Activated CD4-positive, alpha-beta T cell treated with anti-CD3 and anti-CD28 coated beads for 36 hours (primary cell): Measurements from ENCODE around the gene WNK1. TPM values are rescaled to one million over a fixed set of nuclear protein-coding genes. Genes with fewer than 3 reads are reported as not detected.
"Not testable (repeated sequence)": the region's sequence is repeated elsewhere in the genome, so short reads cannot be mapped to it uniquely, and the experiment has no call there.

Experiments used
- ATAC-seq: fragments of 200-7000 bp; cut with Tn5 transposase; one replicate; pipeline ENCODE4 v1.10.0; 2021; ENCODE audit warnings: mild to moderate bottlenecking, moderate library complexity
- CTCF ChIA-PET: fragments of 350-600 bp; sonication (Branson Sonifier 250); formaldehyde crosslinking; loops from one replicate; lab custom pipeline; 2021; ENCODE audit warnings: antibody characterized with exemption; lab: Charles Lee
- POLR2A ChIA-PET: fragments of 350-600 bp; sonication (Branson Sonifier 250); formaldehyde crosslinking; loops from one replicate; lab custom pipeline; 2021; ENCODE audit warnings: antibody characterized with exemption, inconsistent platforms; lab: Charles Lee
- DNase-seq: peaks from one replicate; pipeline ENCODE4 v3.0.0-alpha.2; 2020
- H3K27ac Mint-ChIP-seq: one replicate; pipeline ENCODE4 v1.8.0; 2021; ENCODE audit warnings: mixed read lengths
- H3K27me3 Mint-ChIP-seq: one replicate; pipeline ENCODE4 v1.8.0; 2021; ENCODE audit warnings: mixed read lengths
- H3K36me3 Mint-ChIP-seq: one replicate; pipeline ENCODE4 v1.8.0; 2021; ENCODE audit warnings: low read depth, mixed read lengths
- H3K4me1 Mint-ChIP-seq: one replicate; pipeline ENCODE4 v1.8.0; 2021; ENCODE audit warnings: mixed read lengths
- H3K4me3 Mint-ChIP-seq: one replicate; pipeline ENCODE4 v1.8.0; 2021; ENCODE audit warnings: mild to moderate bottlenecking, moderate library complexity, mixed read lengths
- H3K9me3 Mint-ChIP-seq: one replicate; pipeline ENCODE4 v1.8.0; 2021; ENCODE audit warnings: low read depth, mixed read lengths
- intact Hi-C, 2 experiments: fragments of 100-400 bp; cut with DNase I in 1 of 2; cut with micrococcal nuclease in 1 of 2; formaldehyde crosslinking; loops; one replicate each; pipeline versions ENCODE4 v1.14.2 to v1.15.1; 2022 to 2024; cut with DNase I, micrococcal nuclease
- total RNA-seq, 2 experiments: library from RNA; stranded (reverse); gene quantifications; one replicate each; pipeline ENCODE4 v1.2.3, GENCODE V29; 2021

The WNK1 gene
- total RNA-seq, result 100 to 1,000 TPM; 127 to 147 TPM

DNA sequence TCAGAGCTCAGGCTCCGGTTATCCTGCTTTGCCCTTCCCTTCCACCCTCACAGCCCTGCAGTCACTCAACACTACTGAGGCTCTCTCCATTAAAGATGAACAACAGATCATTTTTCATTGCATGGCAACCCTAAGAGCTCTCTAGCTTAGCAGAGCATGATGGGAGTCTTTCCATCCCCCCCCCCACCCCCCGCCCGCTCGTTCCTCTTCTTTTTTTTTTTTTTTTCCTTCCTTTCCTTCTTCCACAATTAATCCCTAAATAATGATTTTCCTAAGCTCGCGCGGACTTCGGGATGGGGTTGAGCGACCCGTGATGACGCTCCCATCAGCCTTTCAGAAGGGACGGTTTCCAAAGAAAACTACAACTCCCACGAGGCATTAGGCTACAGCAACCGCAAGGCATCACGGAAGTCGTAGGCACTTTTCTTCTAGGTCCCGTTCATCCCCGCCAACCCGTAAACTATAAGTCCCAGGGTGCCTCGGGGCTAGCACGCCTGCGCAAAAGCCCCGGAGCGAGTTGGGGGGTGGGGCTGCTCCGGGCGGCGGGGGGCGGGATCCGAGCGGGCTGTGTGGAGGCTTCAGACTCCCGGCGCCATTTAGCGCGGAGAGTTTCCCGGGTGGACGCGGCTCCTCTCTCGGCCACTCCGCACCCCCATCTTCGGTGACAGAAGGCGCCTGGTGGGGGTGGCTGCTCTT lies at the start of gene WNK1:
TSS of gene WNK1 (plus strand) at position 581 of the 696 bp plus-strand sequence. CDS start 987 bp downstream, outside the sequence.
- peaks cover 32% of the 10 kb centered on the region for H3K36me3 Mint-ChIP-seq
- peak; percentile 73 for ATAC-seq

DNA sequence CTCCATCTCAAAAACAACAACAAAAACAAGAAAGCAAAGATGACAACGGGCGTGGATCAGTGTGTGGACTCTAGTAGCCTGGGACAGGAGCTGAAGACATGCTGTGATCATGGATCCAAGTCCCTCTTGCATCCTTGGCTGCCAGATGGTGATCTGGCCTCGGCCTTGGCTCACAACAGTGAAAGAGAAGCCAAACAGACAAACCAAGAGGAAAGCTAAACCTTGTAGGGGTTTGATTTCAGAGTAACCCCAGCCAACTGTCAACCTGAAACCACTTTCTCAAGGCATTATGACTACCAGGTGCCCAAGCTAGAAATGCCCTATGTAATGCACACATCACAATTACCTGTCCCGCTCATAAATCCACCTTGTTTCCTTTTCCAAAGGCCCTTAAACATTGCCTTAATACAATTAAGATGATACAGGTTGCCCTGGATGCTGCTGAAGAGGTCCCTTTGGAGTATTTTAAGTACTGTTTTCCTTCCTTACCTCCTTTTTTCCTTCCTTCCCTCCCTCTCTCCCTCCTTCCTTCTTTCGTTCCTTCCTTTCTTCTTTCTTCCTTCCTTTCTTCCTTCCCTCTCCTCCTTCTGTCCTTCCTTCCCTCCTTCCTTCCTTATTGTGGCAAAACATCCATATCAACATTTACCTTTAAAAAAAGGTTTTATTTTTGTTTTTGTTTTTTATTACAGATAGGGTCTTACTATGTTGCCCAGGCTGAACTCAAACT lies 47.7 kb upstream of the WNK1 start:
- POLR2A ChIA-PET, result no interaction called here

More for the DNA sequence above, at the start of gene WNK1:
- Mint-ChIP-seq H3K4me3 (peak within 1 kb of the TSS; percentile 88), H3K9me3 (no peaks in the 10 kb centered on the region), H3K27ac (peak within 1 kb of the TSS; percentile 95), H3K27me3 (no peaks in the 10 kb centered on the region), H3K4me1 (peaks cover 19% of the 10 kb centered on the region)
- peak; percentile 99 for DNase-seq
- intact Hi-C loops, result loop anchor here (1.0 to 10.0 kb wide), 21 partner anchors 27 to 939 kb away; partner anchors contain the start of genes RAD52 (in 2 of the 2), ADIPOR2 (in 1 of the 2), B4GALNT3 (in 1 of the 2) and CCDC77 (in 1 of the 2)
- POLR2A ChIA-PET, result interaction anchor here (0.6 to 2.0 kb wide), 10 partner anchors 36 to 177 kb away, joined by 3 to 10 read pairs (median 5); no protein-coding TSS in a partner anchor
- CTCF ChIA-PET, result interaction anchor here (0.6 to 6.4 kb wide), 30 partner anchors 10 to 197 kb away, joined by 3 to 102 read pairs (median 5); partner anchors contain the start of gene RAD52

DNA sequence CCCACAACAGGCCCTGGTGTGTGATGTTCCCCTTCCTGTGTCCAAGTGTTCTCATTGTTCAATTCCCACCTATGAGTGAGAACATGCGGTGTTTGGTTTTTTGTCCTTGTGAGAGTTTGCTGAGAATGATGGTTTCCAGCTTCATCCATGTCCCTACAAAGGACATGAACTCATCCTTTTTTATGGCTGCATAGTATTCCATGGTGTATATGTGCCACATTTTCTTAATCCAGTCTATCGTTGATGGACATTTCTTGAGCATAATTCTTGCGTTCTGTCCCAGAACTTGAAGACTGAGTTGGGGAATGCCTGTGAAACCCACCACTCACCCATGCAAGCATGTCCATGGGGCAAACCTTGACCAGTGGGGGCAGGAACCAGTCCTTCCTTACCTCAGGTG lies 44.3 kb upstream of the WNK1 start:
- ATAC-seq, H3K27ac Mint-ChIP-seq, DNase-seq, H3K27me3 Mint-ChIP-seq, H3K4me3 Mint-ChIP-seq, POLR2A ChIA-PET, H3K9me3 Mint-ChIP-seq, H3K36me3 Mint-ChIP-seq, CTCF ChIA-PET, intact Hi-C loops: not testable (repeated sequence)
- peaks cover 14% of the 10 kb centered on the region for H3K4me1 Mint-ChIP-seq

More for the DNA sequence above, 47.7 kb upstream of the WNK1 start:
- Mint-ChIP-seq H3K4me1 (peaks cover 4% of the 10 kb centered on the region), H3K27me3 (no peaks in the 10 kb centered on the region), H3K9me3 (peaks cover 4% of the 10 kb centered on the region), H3K36me3 (no peaks in the 10 kb centered on the region), H3K4me3 (no peak overlapping the region), H3K27ac (no peak overlapping the region)
- intact Hi-C loops, result no loop called here
- DNase-seq (no peak), ATAC-seq (peak; percentile 61)
- CTCF ChIA-PET, result interaction anchor here (0.7 kb wide), 1 partner anchor 47 kb away, joined by 3 read pairs; no protein-coding TSS in a partner anchor

DNA sequence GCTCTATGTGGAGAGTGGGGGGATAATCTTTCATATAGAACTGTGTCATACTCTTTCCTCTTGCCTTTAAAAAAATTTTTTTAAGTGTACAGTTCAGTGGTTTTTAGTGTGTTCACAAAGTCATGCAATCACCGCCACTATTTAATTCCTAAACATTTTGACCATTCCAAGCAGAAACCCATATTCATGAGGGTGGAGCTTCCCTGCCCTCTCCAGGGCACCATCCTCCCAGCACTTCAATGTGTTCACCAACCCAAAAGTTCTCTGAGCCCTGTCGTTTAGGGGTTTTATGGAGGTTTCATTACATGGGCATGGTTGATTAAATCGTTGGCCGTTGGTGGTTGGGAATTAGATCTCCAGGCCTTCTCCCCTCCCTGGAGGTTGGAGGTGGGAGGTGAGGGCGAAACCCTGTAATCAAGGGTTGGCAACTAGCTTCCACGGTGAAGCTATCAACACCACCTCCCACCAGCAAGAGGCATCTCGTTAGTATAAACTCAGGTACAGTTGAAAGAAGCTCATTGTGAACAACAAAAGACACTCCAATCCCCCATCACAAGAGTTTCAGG lies 42.8 kb upstream of the WNK1 start:
- H3K9me3 Mint-ChIP-seq, result peaks cover 4% of the 10 kb centered on the region
- ChIA-PET POLR2A (no interaction called here), CTCF (interaction anchor here (0.6 to 1.1 kb wide), 4 partner anchors 23 to 45 kb away, joined by 3 to 6 read pairs (median 3); no protein-coding TSS in a partner anchor)
- intact Hi-C loops, result no loop called here
- no peak overlapping the region for H3K27ac Mint-ChIP-seq
- DNase-seq, result no peak
- no peaks in the 10 kb centered on the region for H3K27me3 Mint-ChIP-seq
- H3K4me3 Mint-ChIP-seq, result no peak overlapping the region
- ATAC-seq, result no peak
- H3K36me3 Mint-ChIP-seq, result no peaks in the 10 kb centered on the region
- H3K4me1 Mint-ChIP-seq, result peaks cover 22% of the 10 kb centered on the region

DNA sequence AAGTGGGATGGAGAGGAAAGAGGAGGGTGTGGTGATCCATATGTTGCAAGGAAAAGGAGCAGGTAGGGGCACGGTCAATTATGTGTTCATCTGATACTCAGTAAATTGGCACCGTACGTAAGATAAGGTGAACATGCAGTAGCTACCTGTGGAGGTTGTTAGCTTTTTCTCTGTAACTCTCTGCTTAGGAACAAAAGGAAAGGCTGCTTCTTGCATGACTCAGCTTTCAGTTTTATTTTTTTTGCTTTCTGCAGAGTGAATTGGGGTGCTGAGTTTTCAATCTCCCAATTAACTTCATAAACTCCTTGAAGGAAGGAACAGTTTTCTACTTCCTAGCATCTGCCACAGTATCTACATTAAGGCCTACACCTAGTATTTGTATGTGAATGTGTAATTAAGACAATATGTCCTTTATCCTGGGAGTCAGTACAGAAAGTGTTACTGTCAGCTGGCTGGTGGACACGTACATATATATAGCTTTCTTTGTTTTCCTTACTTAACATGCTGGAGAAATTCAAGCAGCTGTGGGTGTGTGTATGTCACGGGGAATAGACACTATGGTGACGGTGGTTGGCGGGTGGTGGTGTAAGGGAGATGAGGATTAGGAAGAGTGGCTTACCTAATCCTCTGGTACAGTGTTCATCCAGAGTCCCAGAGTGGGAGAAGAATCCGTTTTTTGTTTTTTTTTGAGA lies 40.1 kb upstream of the WNK1 start:
- DNase-seq (no peak), ATAC-seq (no peak)
- Mint-ChIP-seq H3K27ac (peak overlapping the region; percentile 49), H3K27me3 (no peaks in the 10 kb centered on the region), H3K4me1 (peaks cover 40% of the 10 kb centered on the region), H3K36me3 (no peaks in the 10 kb centered on the region), H3K4me3 (no peak overlapping the region), H3K9me3 (peaks cover 4% of the 10 kb centered on the region)
- ChIA-PET POLR2A (interaction anchor here (0.6 to 1.6 kb wide), 4 partner anchors 15 to 45 kb away, joined by 3 to 4 read pairs (median 3); partner anchors contain the start of gene WNK1), CTCF (interaction anchor here (0.9 to 2.0 kb wide), 3 partner anchors 36 to 62 kb away, joined by 3 to 8 read pairs (median 4); no protein-coding TSS in a partner anchor)
- intact Hi-C loops, result loop anchor here (2.0 kb wide), 2 partner anchors 38 kb away; no protein-coding TSS in a partner anchor

DNA sequence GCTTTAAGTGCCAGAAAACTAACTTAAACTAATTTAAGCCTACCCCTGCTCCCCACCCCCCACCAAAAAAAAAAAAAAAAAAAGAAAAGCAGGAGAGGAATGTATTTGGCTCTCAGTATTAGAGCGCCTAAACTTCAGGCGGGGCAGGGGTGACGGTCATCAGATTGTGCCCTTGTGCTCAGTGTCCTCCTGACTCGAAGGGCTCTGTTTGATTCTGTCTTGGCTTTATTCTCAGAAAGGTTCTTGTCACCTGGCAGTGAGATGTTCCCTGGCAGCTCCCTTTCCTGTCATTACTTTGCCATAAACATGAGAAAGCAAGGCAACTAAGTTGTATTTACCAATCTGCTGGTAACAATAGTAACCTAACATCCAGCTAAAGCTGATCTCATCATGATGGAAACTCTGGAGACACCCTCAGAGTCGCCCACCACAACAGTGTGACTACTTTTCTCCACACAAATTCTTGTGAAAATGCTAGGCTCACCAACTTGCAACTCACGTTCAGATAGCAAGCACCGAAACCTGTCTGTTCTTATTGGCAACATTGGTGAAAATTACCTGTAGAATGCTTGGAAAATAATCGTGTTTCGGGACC lies 39.0 kb upstream of the WNK1 start:
- intact Hi-C loops, result loop anchor here (1.0 to 2.0 kb wide), 4 partner anchors 28 to 44 kb away; no protein-coding TSS in a partner anchor
- Mint-ChIP-seq H3K4me3 (no peak overlapping the region), H3K4me1 (peaks cover 46% of the 10 kb centered on the region), H3K9me3 (peaks cover 2% of the 10 kb centered on the region), H3K36me3 (no peaks in the 10 kb centered on the region), H3K27me3 (no peaks in the 10 kb centered on the region), H3K27ac (peak overlapping the region; percentile 61)
- CTCF ChIA-PET, result interaction anchor here (0.7 to 2.0 kb wide), 6 partner anchors 13 to 99 kb away, joined by 3 to 8 read pairs (median 3); no protein-coding TSS in a partner anchor
- POLR2A ChIA-PET, result interaction anchor here (0.8 to 1.6 kb wide), 2 partner anchors 38 to 46 kb away, joined by 3 read pairs; partner anchors contain the start of gene WNK1
- DNase-seq (peak; percentile 71), ATAC-seq (peak; percentile 68)

DNA sequence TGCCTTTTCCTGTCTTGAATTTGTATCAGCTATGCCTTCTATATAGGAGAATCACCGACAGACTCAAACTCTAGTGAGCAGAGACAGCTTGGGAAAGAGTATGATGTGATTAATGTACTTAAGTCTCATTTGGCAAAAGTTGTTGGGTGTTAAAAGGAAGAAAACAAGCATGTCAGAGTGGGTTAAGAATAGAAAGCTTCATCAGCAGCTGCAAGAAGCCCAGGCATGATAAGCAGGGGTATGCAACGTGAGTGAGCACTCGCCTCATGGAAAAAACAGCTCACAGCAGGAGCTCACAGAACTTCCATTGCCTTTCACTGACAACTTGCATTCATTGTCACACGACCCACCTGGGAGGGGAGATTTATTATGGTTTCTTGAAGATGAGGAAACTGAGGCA lies 35.9 kb upstream of the WNK1 start:
- POLR2A ChIA-PET, result interaction anchor here (0.7 to 1.5 kb wide), 5 partner anchors 13 to 47 kb away, joined by 3 to 8 read pairs (median 5); no protein-coding TSS in a partner anchor
- no peaks in the 10 kb centered on the region for H3K36me3 Mint-ChIP-seq
- no peaks in the 10 kb centered on the region for H3K9me3 Mint-ChIP-seq
- H3K27ac Mint-ChIP-seq, result peak overlapping the region; percentile 35
- CTCF ChIA-PET, result interaction anchor here (0.7 to 1.5 kb wide), 5 partner anchors 11 to 1291 kb away, joined by 3 to 5 read pairs (median 3); no protein-coding TSS in a partner anchor
- H3K27me3 Mint-ChIP-seq, result no peaks in the 10 kb centered on the region
- intact Hi-C loops, result loop anchor here in 1 of 2 experiments (1.0 kb wide), 2 partner anchors 42 to 79 kb away; no protein-coding TSS in a partner anchor
- ATAC-seq (peak; percentile 63), DNase-seq (peak; percentile 83)
- H3K4me3 Mint-ChIP-seq, result no peak overlapping the region
- peaks cover 71% of the 10 kb centered on the region for H3K4me1 Mint-ChIP-seq

DNA sequence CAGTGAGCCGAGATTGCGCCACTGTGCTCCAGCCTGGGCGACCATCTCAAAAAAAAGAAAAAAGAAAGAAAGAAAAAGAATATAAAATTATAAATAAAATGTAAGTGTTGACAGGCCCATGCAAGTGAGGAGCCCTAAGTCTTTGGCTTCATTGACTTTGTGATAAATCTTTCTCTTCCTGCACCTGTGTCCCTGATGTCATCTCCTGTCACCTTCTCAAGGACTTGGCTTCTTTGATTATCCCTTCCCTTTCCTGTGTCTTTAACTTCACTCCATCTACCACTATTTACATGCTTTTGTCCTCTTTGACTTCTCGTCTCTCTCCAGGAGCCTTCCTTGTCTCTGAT lies 33.6 kb upstream of the WNK1 start:
- H3K36me3 Mint-ChIP-seq, result no peaks in the 10 kb centered on the region
- no peak for DNase-seq
- ChIA-PET POLR2A (no interaction called here), CTCF (interaction anchor here (1.1 kb wide), 1 partner anchor 32 kb away, joined by 5 read pairs; no protein-coding TSS in a partner anchor)
- peak overlapping the region; percentile 83 for H3K27ac Mint-ChIP-seq
- no peaks in the 10 kb centered on the region for H3K27me3 Mint-ChIP-seq
- intact Hi-C loops, result no loop called here
- no peaks in the 10 kb centered on the region for H3K9me3 Mint-ChIP-seq
- no peak for ATAC-seq
- H3K4me1 Mint-ChIP-seq, result peaks cover 72% of the 10 kb centered on the region
- H3K4me3 Mint-ChIP-seq, result peak overlapping the region; percentile 45

DNA sequence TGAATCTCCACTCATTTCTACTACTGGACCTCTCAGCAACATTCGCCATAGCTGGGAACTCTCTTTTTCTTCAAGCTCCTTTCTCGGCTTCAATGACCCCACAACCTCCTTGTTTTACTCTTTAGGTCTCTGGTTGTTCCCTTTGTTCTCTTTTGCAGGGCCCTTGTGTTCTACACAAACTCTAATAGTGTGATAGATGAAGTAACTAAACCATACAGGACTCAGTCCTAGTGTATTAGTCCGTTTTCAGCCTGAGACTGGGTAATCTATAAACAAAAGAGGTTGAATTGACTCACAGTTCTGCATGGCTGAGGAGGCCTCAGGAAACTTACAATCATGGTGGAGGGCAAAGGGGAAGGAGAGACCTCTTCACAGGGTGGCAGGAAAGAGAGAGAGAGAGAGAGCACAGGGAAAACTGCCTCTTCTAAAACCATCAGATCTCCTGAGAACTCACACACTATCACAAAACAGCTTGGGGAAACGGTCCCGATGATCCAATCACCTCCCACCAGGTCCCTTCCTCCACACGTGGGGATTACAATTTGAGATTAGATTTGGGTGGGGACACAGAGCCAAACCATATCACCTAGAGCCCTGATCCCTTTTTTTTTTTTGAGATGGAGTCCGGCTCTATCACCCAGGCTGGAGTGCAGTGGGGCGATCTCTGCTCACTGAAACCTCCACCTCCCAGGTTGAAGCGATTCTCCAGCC lies 32.0 kb upstream of the WNK1 start:
- intact Hi-C loops, result no loop called here
- H3K27me3 Mint-ChIP-seq, result no peaks in the 10 kb centered on the region
- DNase-seq (no peak), ATAC-seq (no peak)
- ChIA-PET POLR2A (no interaction called here), CTCF (interaction anchor here (0.6 to 1.0 kb wide), 2 partner anchors 26 to 127 kb away, joined by 3 read pairs; no protein-coding TSS in a partner anchor)
- peaks cover 1% of the 10 kb centered on the region for H3K36me3 Mint-ChIP-seq
- H3K4me3 Mint-ChIP-seq, result peak overlapping the region; percentile 3
- H3K27ac Mint-ChIP-seq, result peak overlapping the region; percentile 67
- peaks cover 81% of the 10 kb centered on the region for H3K4me1 Mint-ChIP-seq
- H3K9me3 Mint-ChIP-seq, result no peaks in the 10 kb centered on the region
